ENCODE data around the gene RPS27A.
A peak's percentile ranks its signal among the peaks of the same experiment; 100 is the strongest.
"Not testable (repeated sequence)": the region's sequence is repeated elsewhere in the genome, so short reads cannot be mapped to it uniquely, and the experiment has no call there.

RPS27A gene

GRCh38 chr2:55232084-55232862 is at the start of gene RPS27A, which contains the start of gene CLHC1:
TSS of gene RPS27A (plus strand) at chr2:55232688. CDS start at chr2:55232825, 137 bp downstream.
TSS of gene CLHC1 (minus strand) at chr2:55232293. CDS start at chr2:55222411, 9,882 bp downstream.
- peak; percentile 94 for DNase-seq (ENCODE audit: low read depth)

DNA sequence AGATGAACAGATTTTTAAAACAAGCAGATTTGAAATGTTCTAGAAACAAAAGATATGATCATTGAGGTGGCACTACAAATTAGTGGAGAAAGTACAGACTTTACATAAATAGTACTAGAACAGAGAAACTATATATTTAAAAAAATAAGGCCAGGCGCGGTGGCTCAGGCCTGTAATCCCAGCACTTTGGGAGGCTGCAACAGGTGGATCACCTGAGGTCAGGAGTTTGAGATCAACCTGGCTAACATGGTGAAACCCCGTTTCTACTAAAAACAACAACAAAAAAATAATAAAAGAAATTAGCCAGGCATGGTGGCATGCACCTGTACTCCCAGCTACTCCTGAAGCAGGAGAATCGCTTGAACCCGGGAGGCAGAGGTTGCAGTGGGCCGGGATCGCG is 45.7 kb upstream of the RPS27A start:
- DNase-seq (ENCODE audit: low read depth) = not testable (repeated sequence)

GRCh38 chr2:55191888-55192287 is 40.6 kb upstream of the RPS27A start:
- DNase-seq (ENCODE audit: low read depth) = not testable (repeated sequence)

DNA sequence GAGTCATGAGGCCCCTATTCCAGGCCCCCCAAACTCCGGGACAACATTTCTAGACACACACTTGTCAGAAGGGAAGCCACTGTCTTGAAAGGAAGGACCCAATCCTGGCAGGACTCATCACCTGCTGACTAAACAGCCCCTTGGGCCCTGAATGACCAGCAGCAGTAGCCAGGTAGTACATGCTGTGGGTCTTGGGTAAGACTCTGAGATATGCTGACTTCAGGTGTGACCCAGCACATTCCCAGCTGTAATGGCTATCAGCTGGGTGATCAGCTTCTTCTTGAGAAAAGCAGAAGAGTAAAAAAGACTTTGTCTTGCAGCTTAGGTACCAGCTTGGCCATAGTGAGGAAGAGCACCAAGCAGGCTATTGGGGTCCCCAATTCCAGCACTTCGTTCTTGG is 36.0 kb upstream of the RPS27A start:
- DNase-seq (ENCODE audit: low read depth) = no peak

DNA sequence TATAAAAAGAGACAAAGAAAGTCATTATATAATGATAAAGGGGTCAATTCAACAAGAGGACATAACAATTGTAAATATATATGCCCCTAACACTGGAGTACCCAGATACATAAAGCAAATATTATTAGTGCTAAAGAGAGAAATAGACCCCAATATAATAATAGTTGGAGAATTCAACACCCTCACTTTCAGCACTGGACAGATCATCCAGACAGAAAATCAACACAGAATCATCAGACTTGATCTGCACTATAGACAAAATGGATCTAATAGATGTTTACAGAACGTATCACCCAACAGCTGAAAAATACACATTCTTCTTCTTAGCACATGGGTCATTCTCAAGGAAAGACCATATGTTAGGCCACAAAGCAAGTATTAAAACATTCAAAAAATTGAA is 32.1 kb upstream of the RPS27A start:
- no peak for DNase-seq (ENCODE audit: low read depth)

DNA sequence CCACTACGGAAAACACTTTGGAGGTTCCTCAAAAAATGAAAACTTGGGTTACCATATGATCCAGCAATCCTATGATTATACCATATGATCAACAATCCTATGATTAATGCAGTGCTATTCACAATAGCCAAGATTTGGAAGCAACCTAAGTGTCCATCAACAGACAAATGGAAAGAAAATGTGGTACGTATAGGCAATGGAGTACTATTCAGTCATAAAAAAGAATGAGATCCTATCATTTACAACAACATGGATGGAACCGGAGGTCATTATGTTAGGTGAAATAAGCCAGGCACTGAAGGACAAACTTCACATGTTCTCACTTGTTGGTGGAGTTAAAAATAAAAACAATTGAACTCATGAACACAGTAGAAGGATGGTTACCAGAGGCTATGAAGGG is 28.0 kb upstream of the RPS27A start:
- no peak for DNase-seq (ENCODE audit: low read depth)

- DNase-seq (ENCODE audit: low read depth) = no peak
Measured at GRCh38 chr2:55204950-55205349, 27.5 kb upstream of the RPS27A start.

DNA sequence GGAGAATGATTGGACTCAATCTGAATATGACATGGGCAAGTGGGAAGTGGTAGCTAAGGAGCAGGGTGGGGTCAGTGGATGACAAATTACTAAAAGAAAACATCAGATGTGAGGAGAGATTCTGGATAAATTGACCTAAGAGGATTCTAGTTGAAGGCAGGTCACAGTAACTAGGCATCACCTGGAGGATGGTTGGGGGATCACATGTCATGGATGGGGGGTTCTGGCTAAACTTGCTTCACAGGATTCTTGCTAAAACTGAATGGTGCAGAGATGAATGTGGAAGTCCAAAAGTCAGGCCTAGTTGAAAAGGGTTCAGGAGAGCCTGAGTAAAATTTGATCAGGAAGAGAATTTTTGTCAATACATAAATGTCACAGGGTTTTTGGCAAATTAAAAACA is 18.7 kb upstream of the RPS27A start:
- no peak for DNase-seq (ENCODE audit: low read depth)

DNA sequence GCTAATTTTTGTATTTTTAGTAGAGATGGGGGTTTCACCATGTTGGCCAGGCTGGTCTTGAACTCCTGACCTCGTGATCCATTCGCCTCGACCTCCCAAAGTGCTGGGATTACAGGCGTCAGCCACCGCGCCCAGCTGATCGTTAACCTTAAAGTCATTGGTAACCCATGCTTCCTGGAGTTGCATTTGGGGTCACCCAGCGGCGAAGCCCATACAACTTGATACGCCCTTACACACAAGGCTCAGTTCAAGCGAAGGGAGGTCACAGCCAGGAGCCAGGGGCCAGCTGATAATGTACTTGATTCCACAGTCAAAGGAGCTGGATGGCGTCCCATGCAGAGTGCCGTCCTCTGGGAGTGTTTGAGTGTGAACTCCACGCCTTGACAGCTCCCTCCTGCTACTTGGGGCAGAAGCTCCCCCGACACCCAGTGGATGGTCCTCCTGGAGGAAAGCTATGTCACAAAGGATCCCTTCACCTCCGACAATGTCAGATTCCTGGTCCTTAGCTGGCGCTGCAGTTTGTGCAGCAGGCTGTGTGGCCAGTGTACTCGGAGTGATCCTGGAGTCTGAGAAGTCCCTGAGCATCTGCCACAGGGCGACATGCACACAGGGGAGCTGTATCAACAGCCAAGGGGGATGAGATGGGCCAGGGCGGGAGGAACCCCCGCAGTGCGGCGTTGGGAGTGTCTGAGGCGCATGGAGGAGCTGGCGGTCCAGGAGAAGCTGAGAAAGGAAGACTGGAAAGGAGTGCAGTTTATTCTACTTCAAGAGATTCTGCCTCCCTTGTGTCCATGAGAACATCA is 8.3 kb upstream of the RPS27A start:
- DNase-seq (ENCODE audit: low read depth) = no peak

DNA sequence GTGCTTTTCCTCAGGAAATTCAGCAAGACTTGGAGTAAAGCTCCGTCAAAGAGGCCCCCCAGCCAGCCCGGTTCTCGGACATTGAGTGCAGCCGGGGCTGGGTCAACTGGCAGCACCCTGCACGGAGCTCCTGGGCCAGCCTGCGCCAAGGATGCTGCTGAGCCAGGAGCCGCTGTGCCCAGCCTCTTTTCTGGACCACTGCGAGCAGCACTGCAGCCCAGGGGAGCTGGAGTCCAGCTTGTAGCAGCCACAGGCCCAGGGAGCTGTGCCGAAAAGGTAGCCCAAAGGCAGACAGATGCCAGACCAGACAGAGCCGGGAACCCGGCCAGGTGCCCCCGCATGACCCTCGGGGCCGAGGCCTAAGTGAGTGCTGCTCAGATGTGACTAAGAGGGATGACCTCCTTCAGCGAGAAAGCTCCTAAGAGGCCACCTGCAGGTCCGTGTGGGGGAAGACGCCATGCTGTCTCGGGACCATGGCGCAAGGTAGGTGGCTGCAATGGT is 7.7 kb upstream of the RPS27A start:
- DNase-seq (ENCODE audit: low read depth) = no peak

- DNase-seq (ENCODE audit: low read depth) = no peak
Measured at GRCh38 chr2:55225481-55226020, 6.9 kb upstream of the RPS27A start.

DNA sequence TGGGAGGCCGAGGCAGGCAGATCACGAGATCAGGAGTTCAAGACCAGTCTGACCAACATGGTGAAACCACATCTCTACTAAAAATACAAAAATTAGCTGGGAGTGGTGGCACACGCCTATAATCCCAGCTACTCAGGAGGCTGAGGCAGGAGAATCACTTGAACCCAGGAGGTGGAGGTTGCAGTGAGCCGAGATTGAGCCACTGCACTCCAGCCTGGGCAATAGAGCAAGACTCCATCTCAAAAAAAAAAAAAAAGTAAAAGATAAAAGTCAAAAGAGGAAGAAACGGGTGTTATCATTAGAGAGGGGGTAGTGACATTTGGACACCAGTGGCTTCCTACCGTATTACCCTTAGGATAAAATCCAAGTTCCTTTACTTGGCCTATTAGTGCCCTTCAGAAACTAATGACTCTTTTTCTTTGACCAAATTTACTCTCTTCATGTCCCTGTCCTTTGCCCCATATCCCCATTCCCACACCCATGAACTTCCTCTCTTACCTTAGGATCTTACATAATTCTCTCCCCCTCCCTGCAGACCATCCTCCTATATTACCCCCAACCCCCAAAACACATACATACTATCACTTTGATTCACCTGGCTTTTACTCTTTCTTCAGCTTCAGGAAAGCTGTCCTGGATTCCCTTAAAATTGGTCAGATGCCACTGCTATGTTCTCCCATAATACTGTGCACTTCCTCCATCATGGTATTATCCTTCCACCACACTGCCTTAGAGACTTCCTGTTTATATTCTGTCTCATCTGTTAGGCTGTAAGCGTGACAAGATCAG is 4.9 kb upstream of the RPS27A start:
- not testable (repeated sequence) for DNase-seq (ENCODE audit: low read depth)

DNA sequence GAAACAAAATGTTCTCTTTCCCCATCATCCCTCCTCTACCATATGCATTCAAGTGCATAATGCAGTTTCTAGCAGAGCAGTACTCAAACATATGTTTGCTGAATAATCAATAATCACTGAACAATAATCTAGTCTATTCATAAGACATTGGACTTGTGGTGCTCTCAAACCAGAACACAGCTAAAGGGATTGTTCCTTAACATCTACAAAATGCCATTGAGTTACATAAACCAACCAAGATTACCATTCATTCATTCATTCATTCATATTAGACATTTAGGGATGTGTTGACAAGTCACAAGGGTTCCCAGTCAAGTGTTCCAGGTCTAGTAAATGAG is 4.3 kb upstream of the RPS27A start:
- no peak for DNase-seq (ENCODE audit: low read depth)

GRCh38 chr2:55229221-55229620 is 3.3 kb upstream of the RPS27A start:
- DNase-seq (ENCODE audit: low read depth) = no peak

DNA sequence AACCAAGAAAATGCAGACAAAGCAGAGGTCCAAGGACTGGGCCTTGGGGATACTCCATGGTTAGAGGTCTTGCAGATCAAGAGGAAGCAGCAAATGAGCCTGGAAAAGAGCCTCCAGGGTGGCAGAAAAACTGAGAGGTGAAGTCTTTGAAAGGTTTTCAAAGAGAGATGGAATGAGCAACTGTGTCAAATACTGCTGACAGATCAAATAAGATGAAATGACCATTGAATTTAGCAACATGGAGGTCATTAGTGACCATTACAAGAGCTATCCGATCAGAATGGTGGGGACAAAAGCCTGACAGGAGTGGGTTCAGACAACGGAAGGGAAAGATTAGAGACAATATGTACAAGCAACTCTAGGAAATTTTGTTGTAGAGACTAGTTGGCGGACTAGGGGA is 1.9 kb upstream of the RPS27A start:
- DNase-seq (ENCODE audit: low read depth) = no peak

DNA sequence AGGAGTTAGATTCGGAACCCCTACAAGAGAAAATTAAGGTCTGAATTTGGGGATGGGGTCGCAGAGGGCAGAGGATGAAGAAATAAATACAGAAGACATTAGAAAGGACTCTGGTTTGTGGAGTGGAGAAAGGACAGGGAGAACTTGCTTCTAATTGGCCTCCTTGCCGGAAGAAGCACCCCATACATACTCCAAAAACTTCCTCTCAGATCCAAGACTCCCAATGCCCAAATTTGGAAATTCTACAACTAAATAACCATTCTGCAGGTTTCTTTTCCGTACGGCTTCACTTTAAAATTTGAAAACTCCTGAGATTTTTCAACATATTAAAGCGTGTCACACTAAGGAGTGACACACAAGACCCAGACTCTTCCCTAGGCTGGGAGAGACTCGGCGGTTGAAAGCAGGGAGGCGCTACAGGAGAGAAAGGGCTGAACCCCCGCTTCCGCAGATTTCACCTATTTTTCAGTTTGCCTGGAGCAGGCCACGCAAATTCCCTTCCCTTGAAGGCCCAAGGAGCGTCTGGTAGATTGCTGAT is 873 bp upstream of the RPS27A start:
- no peak for DNase-seq (ENCODE audit: low read depth)

GRCh38 chr2:55232863-55233657 is 572 bp downstream of the RPS27A start:
- peak; percentile 32 for DNase-seq (ENCODE audit: low read depth)

- no peak for DNase-seq (ENCODE audit: low read depth)
Measured at GRCh38 chr2:55233658-55233940, 1.1 kb downstream of the RPS27A start.

DNA sequence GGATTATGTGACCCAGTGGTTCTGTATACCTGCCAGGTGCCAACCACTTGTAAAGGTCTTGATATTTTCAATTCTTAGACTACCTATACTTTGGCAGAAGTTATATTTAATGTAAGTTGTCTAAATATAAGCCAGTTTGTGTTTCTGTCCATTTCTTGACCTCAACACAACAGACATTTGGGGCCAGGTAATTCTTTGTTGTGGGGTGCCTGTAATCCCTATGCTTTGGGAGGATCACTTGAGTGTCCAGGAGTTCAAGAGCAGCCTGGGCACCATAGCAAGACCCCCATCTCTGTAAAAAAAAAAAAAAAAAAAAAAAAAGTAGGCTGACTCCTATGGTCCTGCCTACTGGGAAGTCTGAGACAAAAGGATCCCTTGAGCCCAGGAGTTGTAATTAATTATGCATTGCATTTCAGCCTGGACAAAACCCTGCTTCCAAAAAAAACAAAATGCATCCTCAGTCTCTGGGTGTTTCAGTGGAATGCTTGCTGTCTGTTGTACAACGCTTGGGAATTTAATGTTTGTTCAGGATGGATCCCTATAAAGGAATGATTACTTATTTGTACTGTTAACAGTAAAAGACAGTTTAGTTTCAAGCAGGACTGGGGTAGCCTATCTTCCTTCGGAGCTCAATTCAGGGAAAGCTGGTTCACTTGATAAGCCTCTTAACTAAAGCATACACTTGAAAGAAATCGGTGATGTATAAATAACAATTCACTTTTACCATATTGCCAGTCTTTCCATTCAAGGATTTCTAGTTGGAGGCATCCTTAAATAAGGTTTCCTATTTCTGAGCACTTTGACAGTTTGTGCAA is 3.4 kb downstream of the RPS27A start:
- no peak for DNase-seq (ENCODE audit: low read depth)

DNA sequence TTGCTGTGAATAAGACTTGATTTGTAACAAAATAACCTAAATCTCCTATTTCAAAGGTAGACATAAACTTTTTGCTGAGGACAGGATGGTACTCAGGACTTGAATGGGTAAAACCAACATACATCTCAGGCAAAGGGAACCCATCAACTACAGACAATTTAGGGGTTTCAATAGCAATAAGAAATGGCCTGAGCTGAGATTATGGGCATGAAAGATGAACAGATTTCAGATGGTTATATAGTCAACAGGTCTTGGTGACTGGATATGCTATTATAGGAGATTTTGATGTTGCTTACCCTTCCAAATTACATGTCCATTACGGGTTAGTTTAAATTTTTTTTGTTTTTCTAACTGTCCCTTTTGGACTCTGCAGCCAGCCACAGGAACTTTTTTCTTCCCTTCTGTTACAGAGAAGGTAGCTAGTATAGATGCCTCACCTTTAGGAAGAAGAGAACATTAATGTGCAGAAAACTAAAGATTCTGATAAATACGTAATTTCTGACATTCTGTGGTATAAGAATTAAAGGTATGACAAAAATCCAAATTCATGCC is 4.6 kb downstream of the RPS27A start:
- DNase-seq (ENCODE audit: low read depth) = no peak
